ENCODE data around the gene MAMDC2.

- no peak for TF ChIP-seq CTCF (IDR thresholded peaks at IDR 0.05; ENCODE audit: insufficient read depth, low read depth, low read length)
- TF ChIP-seq EZH2 (IDR thresholded peaks at IDR 0.05; ENCODE audit: insufficient read depth, low read length): no peak
Measured at GRCh38 chr9:70091103-70091502, 47.5 kb downstream of the MAMDC2 start.

All from astrocyte (in vitro differentiated cells and primary cell).